ENCODE data around the gene LPIN3.

The LPIN3 gene

DNA sequence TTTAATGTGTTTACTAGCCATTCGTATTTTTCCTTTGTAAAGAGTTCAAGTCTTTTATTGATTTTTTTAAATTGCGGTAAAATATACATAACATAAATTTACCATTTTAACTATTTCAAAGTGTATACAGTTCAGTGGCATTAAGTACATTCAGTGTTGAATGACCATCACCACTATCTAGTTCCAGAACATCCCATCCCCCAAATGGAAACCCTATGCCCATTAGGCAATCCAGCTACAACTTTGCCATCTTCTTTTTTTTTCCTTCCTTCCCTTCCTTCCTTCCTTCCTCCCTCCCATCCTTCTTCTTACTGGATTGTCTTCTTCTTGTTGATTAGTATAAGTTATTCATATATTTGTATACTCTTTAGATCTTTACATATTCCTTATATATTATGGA lies 8.6 kb downstream of the LPIN3 start:
- WGBS (ENCODE audit: extremely low coverage, insufficient coverage, insufficient read length) = no CpG with 5 or more reads among the region's 2 CpGs
- Histone ChIP-seq H3K27ac (ENCODE audit: low read depth, low read length) (no peak overlapping the region), H3K4me1 (ENCODE audit: control insufficient read depth in 1 of 2, insufficient read depth in 2 of 2, low read length in 2 of 2) (peaks cover 8% of the 10 kb centered on the region in 2 experiments), H2BK12ac (ENCODE audit: low read length) (no peak overlapping the region), H3K4me3 (ENCODE audit: low read depth, low read length) (no peak overlapping the region), H3K4me2 (ENCODE audit: low read length) (no peak overlapping the region), H4K8ac (ENCODE audit: low read depth, low read length) (no peak overlapping the region), H3K9me3 (ENCODE audit: insufficient read depth, low read depth, low read length) (no peaks in the 10 kb centered on the region), H2AFZ (ENCODE audit: insufficient read depth, low read length, poor library complexity) (no peak overlapping the region), H3K27me3 (ENCODE audit: insufficient read depth, low read length) (no peaks in the 10 kb centered on the region), H4K12ac (ENCODE audit: low read depth, low read length) (no peak overlapping the region), H3K79me1 (ENCODE audit: low read length) (peaks cover 5% of the 10 kb centered on the region), H3K9ac (ENCODE audit: low read length) (no peak overlapping the region), H3K14ac (ENCODE audit: low read length) (no peak overlapping the region), H2AK5ac (ENCODE audit: low read length) (no peak overlapping the region), H2BK5ac (ENCODE audit: low read depth, low read length, poor library complexity) (no peak overlapping the region), H3K23ac (ENCODE audit: low read length) (no peak overlapping the region), H3K4ac (ENCODE audit: low read depth, low read length) (no peak overlapping the region), H3K79me2 (ENCODE audit: control insufficient read depth, insufficient read depth, low read length, poor library complexity) (no peaks in the 10 kb centered on the region), H3K18ac (ENCODE audit: low read length) (no peak overlapping the region), H2BK120ac (ENCODE audit: insufficient read depth, low read length, poor library complexity) (no peak overlapping the region), H3K36me3 (ENCODE audit: control insufficient read depth in 1 of 2, insufficient read depth in 2 of 2, low read length in 2 of 2) (peaks cover 0 to 3% of the 10 kb centered on the region in 2 experiments), H4K91ac (ENCODE audit: low read depth, low read length) (no peak overlapping the region)
- DNase-seq = no peak

DNA sequence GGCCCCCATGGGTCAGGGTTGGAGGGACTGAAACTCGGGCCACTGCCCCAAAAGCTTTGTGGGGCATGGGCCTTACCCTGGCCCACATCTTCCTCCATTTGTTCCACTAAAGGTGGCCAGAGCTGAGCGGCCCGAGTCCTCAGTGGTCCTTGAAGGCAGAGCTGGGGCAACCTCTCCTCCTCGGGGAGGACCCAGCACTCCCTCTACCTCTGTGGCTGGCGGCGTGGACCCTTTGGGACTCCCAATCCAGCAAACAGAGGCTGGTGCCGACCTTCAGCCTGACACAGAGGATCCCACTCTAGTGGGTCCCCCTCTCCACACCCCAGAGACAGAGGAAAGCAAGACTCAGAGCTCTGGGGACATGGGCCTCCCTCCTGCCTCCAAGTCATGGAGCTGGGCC lies 9.3 kb downstream of the LPIN3 start:
- Histone ChIP-seq H3K4me2 (ENCODE audit: low read length) (no peak overlapping the region), H4K8ac (ENCODE audit: low read depth, low read length) (no peak overlapping the region)

DNA sequence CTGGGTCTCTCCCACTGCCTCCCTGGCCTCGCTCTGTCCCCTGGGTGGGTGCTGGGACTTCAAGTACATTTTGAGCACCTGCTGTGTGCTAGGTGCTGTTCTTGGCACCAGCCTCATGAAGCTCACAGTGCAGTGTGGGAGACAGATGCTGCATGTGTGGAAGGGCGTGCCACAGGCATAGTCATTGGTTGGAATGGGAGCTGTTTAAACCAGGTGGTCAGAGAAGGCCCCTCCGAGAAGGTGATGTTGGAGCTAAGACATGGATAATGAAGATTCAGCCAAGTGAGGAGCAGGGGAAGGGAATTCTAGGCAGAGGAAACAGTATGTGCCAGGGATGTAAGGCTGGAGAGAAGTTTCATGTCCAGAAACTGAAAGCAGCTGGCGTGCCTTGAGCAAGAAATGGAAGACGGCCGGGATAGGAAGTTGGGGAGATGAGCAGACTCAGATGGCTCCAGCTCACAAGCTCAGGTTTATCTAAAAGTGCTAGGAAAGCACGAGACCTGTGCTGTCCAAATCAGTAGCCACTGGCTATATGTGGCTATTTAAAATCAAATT lies 9.9 kb downstream of the LPIN3 start:
- H4K8ac ChIP-seq (ENCODE audit: low read depth, low read length) = no peak overlapping the region
- no peaks in the 10 kb centered on the region for H3K79me2 ChIP-seq (ENCODE audit: control insufficient read depth, insufficient read depth, low read length, poor library complexity)
- H2BK12ac ChIP-seq (ENCODE audit: low read length) = no peak overlapping the region
- no peak overlapping the region for H3K4me2 ChIP-seq (ENCODE audit: low read length)
- H3K4me1 ChIP-seq (ENCODE audit: control insufficient read depth in 1 of 2, insufficient read depth in 2 of 2, low read length in 2 of 2) = no peaks in the 10 kb centered on the region
- H3K23ac ChIP-seq (ENCODE audit: low read length) = no peak overlapping the region
- no peaks in the 10 kb centered on the region for H3K9me3 ChIP-seq (ENCODE audit: insufficient read depth, low read depth, low read length)
- no peak overlapping the region for H3K18ac ChIP-seq (ENCODE audit: low read length)
- H3K9ac ChIP-seq (ENCODE audit: low read length) = no peak overlapping the region
- H2AFZ ChIP-seq (ENCODE audit: insufficient read depth, low read length, poor library complexity) = no peak overlapping the region
- no peaks in the 10 kb centered on the region for H3K27me3 ChIP-seq (ENCODE audit: insufficient read depth, low read length)
- no peak overlapping the region for H2AK5ac ChIP-seq (ENCODE audit: low read length)
- H3K4me3 ChIP-seq (ENCODE audit: low read depth, low read length) = no peak overlapping the region
- H2BK5ac ChIP-seq (ENCODE audit: low read depth, low read length, poor library complexity) = no peak overlapping the region
- H4K12ac ChIP-seq (ENCODE audit: low read depth, low read length) = no peak overlapping the region
- no peak overlapping the region for H3K27ac ChIP-seq (ENCODE audit: low read depth, low read length)
- peaks cover 0 to 3% of the 10 kb centered on the region in 2 experiments for H3K36me3 ChIP-seq (ENCODE audit: control insufficient read depth in 1 of 2, insufficient read depth in 2 of 2, low read length in 2 of 2)
- no peaks in the 10 kb centered on the region for H3K79me1 ChIP-seq (ENCODE audit: low read length)
- no peak overlapping the region for H3K14ac ChIP-seq (ENCODE audit: low read length)
- H4K91ac ChIP-seq (ENCODE audit: low read depth, low read length) = no peak overlapping the region
- no CpG with 5 or more reads among the region's 7 CpGs for WGBS (ENCODE audit: extremely low coverage, insufficient coverage, insufficient read length)
- H3K4ac ChIP-seq (ENCODE audit: low read depth, low read length) = no peak overlapping the region
- no peak overlapping the region for H2BK120ac ChIP-seq (ENCODE audit: insufficient read depth, low read length, poor library complexity)
- no peak for DNase-seq

More for the DNA sequence above, 9.3 kb downstream of the LPIN3 start:
- H3K27ac ChIP-seq (ENCODE audit: low read depth, low read length) = no peak overlapping the region
- no peak overlapping the region for H2AK5ac ChIP-seq (ENCODE audit: low read length)
- H2AFZ ChIP-seq (ENCODE audit: insufficient read depth, low read length, poor library complexity) = no peak overlapping the region
- peaks cover under 1% of the 10 kb centered on the region for H3K79me1 ChIP-seq (ENCODE audit: low read length)
- H4K91ac ChIP-seq (ENCODE audit: low read depth, low read length) = no peak overlapping the region
- H2BK12ac ChIP-seq (ENCODE audit: low read length) = no peak overlapping the region
- H3K4ac ChIP-seq (ENCODE audit: low read depth, low read length) = no peak overlapping the region
- H3K27me3 ChIP-seq (ENCODE audit: insufficient read depth, low read length) = no peaks in the 10 kb centered on the region
- H3K23ac ChIP-seq (ENCODE audit: low read length) = no peak overlapping the region
- no peaks in the 10 kb centered on the region for H3K9me3 ChIP-seq (ENCODE audit: insufficient read depth, low read depth, low read length)
- no peak overlapping the region for H2BK120ac ChIP-seq (ENCODE audit: insufficient read depth, low read length, poor library complexity)
- H3K79me2 ChIP-seq (ENCODE audit: control insufficient read depth, insufficient read depth, low read length, poor library complexity) = no peaks in the 10 kb centered on the region
- H3K18ac ChIP-seq (ENCODE audit: low read length) = no peak overlapping the region
- peaks cover 1 to 2% of the 10 kb centered on the region in 2 experiments for H3K4me1 ChIP-seq (ENCODE audit: control insufficient read depth in 1 of 2, insufficient read depth in 2 of 2, low read length in 2 of 2)
- H3K14ac ChIP-seq (ENCODE audit: low read length) = no peak overlapping the region
- no peak overlapping the region for H3K9ac ChIP-seq (ENCODE audit: low read length)
- no peak overlapping the region for H3K4me3 ChIP-seq (ENCODE audit: low read depth, low read length)
- H3K36me3 ChIP-seq (ENCODE audit: control insufficient read depth in 1 of 2, insufficient read depth in 2 of 2, low read length in 2 of 2) = peaks cover 0 to 3% of the 10 kb centered on the region in 2 experiments
- no CpG with 5 or more reads among the region's 7 CpGs for WGBS (ENCODE audit: extremely low coverage, insufficient coverage, insufficient read length)
- no peak for DNase-seq
- H2BK5ac ChIP-seq (ENCODE audit: low read depth, low read length, poor library complexity) = no peak overlapping the region
- H4K12ac ChIP-seq (ENCODE audit: low read depth, low read length) = no peak overlapping the region

DNA sequence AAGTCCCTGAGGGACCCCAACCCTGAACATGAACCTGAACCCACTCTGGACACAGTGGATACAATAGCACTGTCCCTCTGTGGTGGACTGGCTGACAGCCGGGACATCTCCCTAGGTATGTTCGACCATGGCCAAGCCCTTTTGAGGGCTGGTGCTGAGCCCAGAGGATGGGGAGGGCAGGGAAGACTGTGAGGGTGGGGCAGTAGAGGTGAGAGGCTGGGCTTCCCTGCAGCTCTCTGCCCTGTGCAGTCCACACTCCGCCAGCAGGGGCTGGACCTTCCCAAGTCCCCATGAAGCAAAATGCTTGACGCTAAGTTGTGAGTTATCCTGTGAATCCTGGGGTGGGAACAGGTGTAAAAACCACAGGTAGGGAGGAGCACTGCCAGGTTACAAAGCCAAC lies 11.5 kb downstream of the LPIN3 start:
- no peak overlapping the region for H4K12ac ChIP-seq (ENCODE audit: low read depth, low read length)
- no peak overlapping the region for H3K4ac ChIP-seq (ENCODE audit: low read depth, low read length)
- H3K79me2 ChIP-seq (ENCODE audit: control insufficient read depth, insufficient read depth, low read length, poor library complexity) = no peaks in the 10 kb centered on the region
- no peak overlapping the region for H2BK120ac ChIP-seq (ENCODE audit: insufficient read depth, low read length, poor library complexity)
- H2AFZ ChIP-seq (ENCODE audit: insufficient read depth, low read length, poor library complexity) = no peak overlapping the region
- no peak overlapping the region for H4K8ac ChIP-seq (ENCODE audit: low read depth, low read length)
- H3K79me1 ChIP-seq (ENCODE audit: low read length) = no peaks in the 10 kb centered on the region
- WGBS (ENCODE audit: extremely low coverage, insufficient coverage, insufficient read length) = no CpG with 5 or more reads among the region's 4 CpGs
- H3K14ac ChIP-seq (ENCODE audit: low read length) = no peak overlapping the region
- H3K18ac ChIP-seq (ENCODE audit: low read length) = no peak overlapping the region
- no peak for DNase-seq
- H3K9me3 ChIP-seq (ENCODE audit: insufficient read depth, low read depth, low read length) = no peaks in the 10 kb centered on the region
- H3K4me2 ChIP-seq (ENCODE audit: low read length) = no peak overlapping the region
- no peak overlapping the region for H3K9ac ChIP-seq (ENCODE audit: low read length)
- H3K27me3 ChIP-seq (ENCODE audit: insufficient read depth, low read length) = no peaks in the 10 kb centered on the region
- H4K91ac ChIP-seq (ENCODE audit: low read depth, low read length) = no peak overlapping the region
- no peak overlapping the region for H2AK5ac ChIP-seq (ENCODE audit: low read length)
- H3K23ac ChIP-seq (ENCODE audit: low read length) = no peak overlapping the region
- no peak overlapping the region for H3K27ac ChIP-seq (ENCODE audit: low read depth, low read length)
- H2BK12ac ChIP-seq (ENCODE audit: low read length) = no peak overlapping the region
- H3K4me3 ChIP-seq (ENCODE audit: low read depth, low read length) = no peak overlapping the region
- no peak overlapping the region for H2BK5ac ChIP-seq (ENCODE audit: low read depth, low read length, poor library complexity)
- peaks cover 0 to 3% of the 10 kb centered on the region in 2 experiments for H3K36me3 ChIP-seq (ENCODE audit: control insufficient read depth in 1 of 2, insufficient read depth in 2 of 2, low read length in 2 of 2)
- no peaks in the 10 kb centered on the region for H3K4me1 ChIP-seq (ENCODE audit: control insufficient read depth in 1 of 2, insufficient read depth in 2 of 2, low read length in 2 of 2)

Measured in trophoblast cell (in vitro differentiated cells and primary cell).